SIG-M5 treated with dmso at 0.1 percent for 504 hours (cell line): ENCODE data around the gene SLC51B.
"Not testable (repeated sequence)": the region's sequence is repeated elsewhere in the genome, so short reads cannot be mapped to it uniquely, and the experiment has no call there.

Source experiments
- DNase-seq: peaks from one replicate; lab custom pipeline; 2025; ENCODE audit not compliant: unreplicated experiment; lab: John Stamatoyannopoulos, UW

The SLC51B gene

DNA sequence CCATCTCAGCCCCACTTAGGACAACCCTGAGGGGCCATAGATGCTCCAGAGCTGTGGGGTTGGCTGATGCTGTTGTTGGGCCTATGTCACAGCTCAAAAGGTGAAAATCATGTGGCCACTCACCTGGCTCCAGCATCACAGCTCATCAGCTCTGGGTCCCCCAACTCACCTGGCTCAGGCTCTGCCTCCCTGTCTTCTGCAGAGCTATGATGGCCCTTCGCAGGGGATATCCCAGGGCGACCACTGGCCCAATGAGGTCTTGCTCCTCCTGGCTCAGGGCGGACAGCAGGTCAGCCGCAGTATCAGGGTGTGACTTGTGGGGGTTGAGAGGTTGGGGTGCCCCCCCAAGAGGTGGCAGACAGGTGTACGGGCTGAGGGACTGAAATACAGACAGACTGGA lies 54.1 kb downstream of the SLC51B start:
- no peak for DNase-seq

DNA sequence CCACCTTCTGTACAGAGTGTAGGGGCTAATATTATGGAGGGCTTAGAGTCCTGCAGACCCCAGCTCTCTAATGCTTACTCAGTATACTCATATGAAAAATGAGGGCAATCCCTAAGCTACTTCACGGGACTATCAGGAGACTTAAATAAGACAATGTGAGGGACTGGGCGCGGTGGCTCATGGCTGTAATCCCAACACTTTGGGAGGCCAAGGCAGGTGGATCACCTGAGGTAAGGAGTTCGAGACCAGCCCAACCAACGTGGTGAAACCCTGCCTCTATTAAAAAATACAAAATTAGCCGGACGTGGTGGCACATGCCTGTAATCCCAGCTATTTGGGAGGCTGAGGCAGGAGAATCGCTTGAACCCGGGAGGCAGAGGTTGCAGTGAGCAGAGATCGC lies 54.6 kb downstream of the SLC51B start:
- DNase-seq = not testable (repeated sequence)

GRCh38 chr15:65100442-65100841 lies 55.3 kb downstream of the SLC51B start:
- no peak for DNase-seq

DNA sequence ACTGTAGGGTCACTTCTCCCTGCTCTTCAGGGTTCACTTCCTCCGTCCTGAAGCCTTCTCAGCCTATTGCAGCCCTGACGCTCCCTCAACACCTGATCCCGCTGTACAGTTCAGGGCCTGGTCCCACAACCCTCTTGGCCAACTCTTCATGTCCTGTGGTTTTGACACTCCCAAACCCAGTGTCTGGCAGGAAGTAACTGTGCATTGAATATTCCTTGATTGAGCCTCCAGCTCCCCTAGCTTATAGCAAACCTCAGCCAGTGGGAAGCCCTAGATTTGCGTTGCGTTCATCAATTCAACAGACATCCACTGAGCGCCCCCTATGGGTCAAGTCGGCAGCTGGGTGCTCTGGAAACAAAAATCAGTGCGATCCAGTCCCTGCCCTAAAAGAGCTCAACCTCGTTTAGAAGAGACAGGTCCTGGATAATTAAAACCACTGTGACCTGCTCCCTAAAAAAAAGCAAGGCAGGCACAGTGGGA lies 56.3 kb downstream of the SLC51B start:
- peak; percentile 20 for DNase-seq

DNA sequence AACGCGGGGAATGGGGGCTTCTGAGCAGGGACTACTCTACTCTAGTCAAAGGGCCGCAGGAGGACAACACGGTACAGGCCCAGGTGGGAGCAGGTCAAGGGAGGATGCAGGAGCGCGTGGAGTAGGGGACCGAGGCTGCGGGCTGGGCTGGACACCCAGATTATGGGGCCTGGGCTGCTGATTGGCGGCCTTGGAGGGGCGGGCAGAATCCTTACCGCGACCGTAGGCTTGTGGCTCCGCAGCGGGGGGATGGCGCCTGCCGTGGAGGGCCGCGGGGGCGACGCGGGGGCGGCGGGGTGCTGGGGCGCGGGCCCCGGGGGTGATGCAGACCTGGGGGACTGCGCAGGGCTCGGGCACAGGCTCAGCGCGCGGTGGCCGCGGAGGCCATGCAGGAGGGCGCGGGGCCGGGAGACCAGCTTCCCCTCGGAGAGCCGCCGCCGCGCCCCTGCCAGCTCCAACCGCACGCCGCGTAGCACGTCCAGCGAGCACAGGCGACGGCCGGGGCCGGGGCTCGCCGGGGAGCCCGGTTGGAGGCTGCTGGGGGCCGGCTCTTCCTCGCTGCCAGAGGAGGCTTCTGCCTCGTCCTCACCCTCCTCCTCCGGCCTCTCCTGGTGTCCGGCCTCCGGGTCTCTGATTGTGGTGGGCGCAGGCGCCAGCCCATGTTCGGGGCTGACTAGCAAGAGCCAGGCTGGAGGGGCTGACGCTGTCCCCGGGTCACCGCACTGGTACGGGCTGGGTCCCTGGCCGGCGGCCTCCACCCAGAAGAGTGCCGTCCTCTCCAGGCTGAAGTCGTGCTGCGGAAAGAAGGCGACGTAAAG lies 56.9 kb downstream of the SLC51B start:
- no peak for DNase-seq

DNA sequence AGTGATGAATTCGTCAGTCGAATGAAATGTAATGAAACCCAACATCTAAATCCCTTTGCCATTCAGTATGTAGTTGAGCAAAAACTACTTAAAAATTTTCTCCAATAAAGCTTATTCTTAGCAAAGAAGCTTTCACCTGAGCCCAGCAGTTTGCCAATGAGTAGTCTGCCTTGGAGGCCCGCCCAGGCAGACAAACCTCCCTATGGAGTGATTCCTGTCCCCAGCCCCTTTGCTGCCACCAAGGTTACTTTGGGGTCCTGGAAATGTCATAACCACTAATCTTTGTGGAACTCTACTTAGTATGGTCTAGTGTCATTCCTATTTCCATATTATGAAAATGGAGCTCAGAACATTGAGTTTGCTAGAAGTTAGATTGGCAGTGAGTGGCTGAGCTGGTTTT lies 57.7 kb downstream of the SLC51B start:
- no peak for DNase-seq
